Stimulated activated CD8-positive, alpha-beta memory T cell treated with anti-CD3 and anti-CD28 coated beads, Interleukin-12 subunit alpha, Interleukin-12 subunit beta, amount 100 ng/mL, for 1 hour (primary cell): ENCODE results near the gene IVNS1ABP.
"Not testable (repeated sequence)": the region's sequence is repeated elsewhere in the genome, so short reads cannot be mapped to it uniquely, and the experiment has no call there.

Experiments used
- DNase-seq: peaks from one replicate; pipeline ENCODE4 v3.0.0-alpha.2; 2020; ENCODE audit warnings: low read depth

The IVNS1ABP gene

GRCh38 chr1:185317034-185317885 lies at the start of gene IVNS1ABP:
Gene IVNS1ABP (minus strand): TSS chr1:185317243. CDS start chr1:185309493, 7,750 bp downstream.
- DNase-seq, result peak; percentile 89

GRCh38 chr1:185365951-185366350 lies 48.9 kb upstream of the IVNS1ABP start:
- no peak for DNase-seq

- not testable (repeated sequence) for DNase-seq
Observed at GRCh38 chr1:185364528-185364927, 47.5 kb upstream of the IVNS1ABP start.

GRCh38 chr1:185363205-185363604 lies 46.2 kb upstream of the IVNS1ABP start:
- DNase-seq, result no peak

DNA sequence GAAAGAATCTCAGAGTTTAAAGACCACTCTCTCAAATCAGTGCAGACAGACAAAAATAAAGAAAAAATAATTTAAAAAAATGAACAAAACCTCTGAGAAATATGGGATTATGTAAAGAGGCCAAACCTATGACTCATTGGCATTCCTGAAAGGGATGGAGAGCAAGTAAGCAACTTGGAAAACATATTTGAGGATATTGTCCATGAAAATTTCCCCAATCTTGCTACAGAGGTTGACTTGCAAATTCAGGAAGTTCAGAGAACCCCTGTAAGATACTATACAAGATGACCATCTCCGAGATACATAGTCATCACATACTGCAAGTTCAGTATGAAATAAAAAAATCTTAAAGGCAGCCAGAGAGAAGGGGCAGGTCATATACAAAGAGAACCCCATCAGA lies 43.7 kb upstream of the IVNS1ABP start:
- no peak for DNase-seq

GRCh38 chr1:185358957-185359356 lies 41.9 kb upstream of the IVNS1ABP start:
- no peak for DNase-seq

DNA sequence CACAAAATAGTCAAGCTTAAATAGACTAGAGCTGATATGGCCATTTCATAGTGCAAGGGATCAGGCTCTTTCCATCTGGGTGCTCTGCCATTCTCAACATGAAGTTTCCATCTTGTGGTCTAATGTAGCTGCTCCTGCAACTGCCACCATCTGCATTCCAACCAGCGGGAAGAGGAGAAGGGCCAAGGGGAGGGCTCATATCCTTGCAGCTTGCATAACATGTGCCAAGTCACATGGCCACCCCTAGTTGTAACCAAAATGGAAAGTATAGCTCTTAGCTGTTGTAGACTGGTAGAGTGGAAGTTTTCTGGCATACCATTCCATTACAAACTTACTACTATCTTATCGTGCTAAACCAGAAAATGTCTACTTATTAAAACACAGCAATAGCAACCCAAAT lies 38.9 kb upstream of the IVNS1ABP start:
- DNase-seq, result no peak

- no peak for DNase-seq
Observed at GRCh38 chr1:185353124-185353523, 36.1 kb upstream of the IVNS1ABP start.

DNA sequence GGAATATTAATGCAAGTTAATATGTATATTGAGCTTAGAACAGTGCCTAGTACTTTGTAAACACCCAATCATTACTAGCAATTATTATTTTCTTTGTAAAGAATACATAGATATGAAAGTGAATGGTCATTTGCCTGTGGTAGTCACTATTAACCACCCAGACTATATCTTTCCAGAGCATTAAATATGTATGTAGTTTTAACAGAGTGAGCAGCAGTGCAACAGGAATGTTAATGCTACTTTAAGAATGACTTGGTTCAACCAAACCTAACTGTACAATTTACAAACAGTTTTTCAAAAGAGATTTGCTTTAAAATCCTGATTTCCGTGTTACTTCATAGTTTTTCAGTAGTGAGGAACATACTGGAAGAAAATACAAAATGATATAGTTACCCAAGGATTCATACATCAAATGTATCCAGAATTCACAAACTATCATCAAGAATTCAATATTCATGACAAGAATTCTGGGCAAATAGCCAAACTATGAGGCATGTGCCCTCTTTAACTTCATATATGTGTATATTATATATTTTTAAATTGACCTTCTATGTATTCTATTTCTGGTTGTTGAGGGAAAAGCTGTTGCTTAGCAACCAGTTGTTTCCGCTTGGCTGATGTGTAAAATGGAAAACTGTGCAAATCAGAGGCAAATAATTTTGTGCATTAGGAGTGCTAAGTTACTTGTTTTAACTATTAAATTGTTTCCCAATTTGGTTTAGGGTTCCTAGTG lies 34.9 kb upstream of the IVNS1ABP start:
- DNase-seq, result no peak

- DNase-seq, result no peak
Observed at GRCh38 chr1:185350027-185350442, 33.0 kb upstream of the IVNS1ABP start.

- DNase-seq, result no peak
Observed at GRCh38 chr1:185349556-185349955, 32.5 kb upstream of the IVNS1ABP start.

- no peak for DNase-seq
Observed at GRCh38 chr1:185348985-185349384, 31.9 kb upstream of the IVNS1ABP start.

DNA sequence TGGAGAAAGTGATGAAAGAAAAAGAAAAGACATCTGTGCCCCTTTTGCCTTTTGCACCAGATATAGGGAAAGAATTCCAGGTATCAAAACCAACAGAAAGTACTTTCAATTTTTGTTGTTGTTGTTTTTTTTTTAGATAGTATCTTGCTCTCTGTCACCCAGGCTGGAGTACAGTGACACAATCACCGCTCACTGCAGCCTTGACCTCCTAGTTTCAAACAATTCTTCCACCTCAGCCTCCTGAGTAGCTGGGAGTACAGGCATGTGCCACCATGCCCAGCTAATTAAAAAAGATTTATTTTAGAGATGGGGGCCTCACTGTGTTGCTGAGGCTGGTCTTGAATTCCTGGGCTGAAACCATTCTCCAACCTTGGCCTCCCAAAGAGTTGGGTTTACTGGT lies 31.3 kb upstream of the IVNS1ABP start:
- no peak for DNase-seq

DNA sequence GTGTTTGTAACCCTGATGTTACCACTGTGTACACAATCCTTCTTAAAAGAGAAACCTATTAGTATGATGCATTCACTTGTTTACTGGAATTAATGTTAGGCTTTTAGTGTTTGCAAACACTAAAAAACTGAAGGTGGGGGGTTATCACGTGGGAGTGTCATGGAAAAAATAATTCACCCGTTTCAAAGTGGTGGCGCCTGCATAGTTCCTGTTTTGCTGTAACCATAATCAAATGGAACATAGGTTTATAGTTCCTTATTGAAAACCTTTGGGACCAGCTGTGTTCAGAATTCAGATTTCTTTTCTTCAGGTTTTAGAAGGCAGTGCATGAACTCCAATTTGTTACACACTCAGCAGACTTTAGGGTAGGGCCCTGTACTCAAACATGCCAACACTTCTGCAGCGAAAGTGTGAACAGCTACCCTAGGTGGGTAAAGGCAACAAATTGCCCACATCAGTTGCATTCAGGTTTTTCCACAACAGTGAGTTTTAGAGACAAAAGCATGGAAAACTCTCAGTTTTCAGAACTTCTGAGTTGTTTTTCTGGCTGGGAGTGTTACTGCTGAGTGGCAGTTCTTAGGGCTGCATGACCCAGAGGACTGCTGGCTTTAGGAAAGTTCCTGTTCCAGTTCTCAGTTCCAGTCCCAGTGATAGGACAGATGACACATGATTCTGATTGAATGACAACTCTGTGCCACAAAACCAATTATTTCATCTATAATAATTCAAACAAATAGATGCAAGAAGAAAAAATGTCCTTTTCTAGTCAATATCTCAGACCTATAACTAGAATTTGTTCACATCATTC lies 29.1 kb upstream of the IVNS1ABP start:
- no peak for DNase-seq

GRCh38 chr1:185343306-185343705 lies 26.3 kb upstream of the IVNS1ABP start:
- DNase-seq, result no peak

GRCh38 chr1:185342672-185343259 lies 25.7 kb upstream of the IVNS1ABP start:
- DNase-seq, result no peak

GRCh38 chr1:185342017-185342416 lies 25.0 kb upstream of the IVNS1ABP start:
- no peak for DNase-seq

- DNase-seq, result no peak
Observed at GRCh38 chr1:185341196-185341781, 24.2 kb upstream of the IVNS1ABP start.

- DNase-seq, result no peak
Observed at GRCh38 chr1:185338719-185339622, 21.9 kb upstream of the IVNS1ABP start.

GRCh38 chr1:185337246-185337645 lies 20.2 kb upstream of the IVNS1ABP start:
- no peak for DNase-seq

DNA sequence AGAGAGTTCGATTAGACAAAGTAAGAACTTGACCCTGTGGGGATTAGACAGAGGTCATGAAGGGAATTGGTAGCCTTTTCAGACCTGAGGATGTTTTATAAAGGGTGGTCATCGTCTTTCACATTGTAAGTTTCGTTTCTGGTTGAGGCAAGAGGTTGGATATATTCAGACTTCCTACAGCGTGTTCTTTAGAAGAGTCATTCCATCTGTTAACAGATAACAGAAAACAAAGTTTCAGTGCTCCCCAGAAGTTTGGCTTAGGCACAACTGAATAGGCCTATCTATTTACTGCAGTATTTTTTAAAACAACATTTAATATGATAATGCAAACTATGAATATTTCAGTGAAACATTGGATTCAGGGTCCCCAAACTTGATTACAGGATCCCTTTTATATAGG lies 17.1 kb upstream of the IVNS1ABP start:
- no peak for DNase-seq
